HUES6 (cell line): ENCODE data around the gene RASL11A.
"Not testable (repeated sequence)": the region's sequence is repeated elsewhere in the genome, so short reads cannot be mapped to it uniquely, and the experiment has no call there.

Source experiments
- H3K27ac ChIP-seq: 2 replicates; pipeline ENCODE4 v1.7.0; 2013; ENCODE audit warnings: low read depth, mild to moderate bottlenecking, low read length, inconsistent platforms
- H3K27me3 ChIP-seq: 2 replicates; pipeline ENCODE4 v1.6.1; 2013; ENCODE audit warnings: low read length; ENCODE audit not compliant: control insufficient read depth, insufficient read depth
- H3K36me3 ChIP-seq: 2 replicates; pipeline ENCODE4 v1.6.1; 2013; ENCODE audit warnings: low read length; ENCODE audit not compliant: control insufficient read depth, insufficient read depth
- H3K4me1 ChIP-seq: 2 replicates; pipeline ENCODE4 v1.6.1; 2013; ENCODE audit warnings: low read length; ENCODE audit not compliant: control insufficient read depth, insufficient read depth
- H3K4me3 ChIP-seq: 2 replicates; pipeline ENCODE4 v1.5.1; 2013; ENCODE audit warnings: low read depth, low read length
- H3K9ac ChIP-seq: one replicate; pipeline ENCODE4 v1.6.1; 2013; ENCODE audit warnings: mild to moderate bottlenecking, low read length
- H3K9me3 ChIP-seq: 2 replicates; pipeline ENCODE4 v1.6.1; 2013; ENCODE audit warnings: low read depth, low read length; ENCODE audit not compliant: control insufficient read depth, insufficient read depth

Gene RASL11A

GRCh38 chr13:27270594-27271520 lies at the start of gene RASL11A:
Gene RASL11A (plus strand): TSS chr13:27270830. CDS start chr13:27270945, 115 bp downstream.
- Histone ChIP-seq H3K9ac (peak within 1 kb of the TSS; percentile 74), H3K27ac (no peak within 1 kb of the TSS), H3K4me3 (peak within 1 kb of the TSS; percentile 84), H3K36me3 (no peaks in the 10 kb centered on the region), H3K9me3 (no peaks in the 10 kb centered on the region), H3K27me3 (peaks cover 46% of the 10 kb centered on the region), H3K4me1 (0 out of 2 replicates have a peak, but pooled peaks cover 6% of the 10 kb centered on the region)

- not testable (repeated sequence) for H3K9ac ChIP-seq, H3K4me1 ChIP-seq, H3K36me3 ChIP-seq, H3K9me3 ChIP-seq, H3K4me3 ChIP-seq, H3K27ac ChIP-seq
- H3K27me3 ChIP-seq: peaks cover 40% of the 10 kb centered on the region; the same call in 1 of the 2 replicates
These were observed 48.5 kb upstream of the RASL11A start for GRCh38 chr13:27222100-27222499.

- no peaks in the 10 kb centered on the region for H3K36me3 ChIP-seq
- H3K27ac ChIP-seq: no peak overlapping the region
- no peaks in the 10 kb centered on the region for H3K4me1 ChIP-seq
- no peak overlapping the region for H3K4me3 ChIP-seq
- peaks cover 43% of the 10 kb centered on the region; the same call in 1 of the 2 replicates for H3K27me3 ChIP-seq
- no peak overlapping the region for H3K9ac ChIP-seq
- 0 out of 2 replicates have a peak, but pooled peaks cover 8% of the 10 kb centered on the region for H3K9me3 ChIP-seq
These were observed 43.6 kb upstream of the RASL11A start for GRCh38 chr13:27226991-27227390.

GRCh38 chr13:27228131-27228530 lies 42.5 kb upstream of the RASL11A start:
- Histone ChIP-seq H3K4me1 (no peaks in the 10 kb centered on the region), H3K27ac (no peak overlapping the region), H3K9me3 (0 out of 2 replicates have a peak, but pooled peaks cover 8% of the 10 kb centered on the region)

GRCh38 chr13:27229642-27230041 lies 41.0 kb upstream of the RASL11A start:
- H3K4me1 ChIP-seq: no peaks in the 10 kb centered on the region
- H3K27ac ChIP-seq: no peak overlapping the region
- H3K36me3 ChIP-seq: no peaks in the 10 kb centered on the region
- H3K9me3 ChIP-seq: 0 out of 2 replicates have a peak, but pooled peaks cover 8% of the 10 kb centered on the region
- H3K4me3 ChIP-seq: no peak overlapping the region
- H3K9ac ChIP-seq: no peak overlapping the region
- peaks cover 22% of the 10 kb centered on the region; the same call in 1 of the 2 replicates for H3K27me3 ChIP-seq

More at GRCh38 chr13:27228131-27228530, 42.5 kb upstream of the RASL11A start:
- no peak overlapping the region for H3K9ac ChIP-seq
- H3K4me3 ChIP-seq: no peak overlapping the region
- H3K27me3 ChIP-seq: peaks cover 32% of the 10 kb centered on the region; the same call in 1 of the 2 replicates
- no peaks in the 10 kb centered on the region for H3K36me3 ChIP-seq

GRCh38 chr13:27233964-27234363 lies 36.7 kb upstream of the RASL11A start:
- Histone ChIP-seq H3K36me3 (no peaks in the 10 kb centered on the region), H3K27ac (no peak overlapping the region), H3K4me3 (no peak overlapping the region), H3K9me3 (no peaks in the 10 kb centered on the region), H3K27me3 (no peaks in the 10 kb centered on the region), H3K4me1 (no peaks in the 10 kb centered on the region), H3K9ac (no peak overlapping the region)

- no peak overlapping the region for H3K27ac ChIP-seq
- no peaks in the 10 kb centered on the region for H3K36me3 ChIP-seq
- H3K9me3 ChIP-seq: no peaks in the 10 kb centered on the region
- no peaks in the 10 kb centered on the region for H3K4me1 ChIP-seq
- no peak overlapping the region for H3K9ac ChIP-seq
- H3K4me3 ChIP-seq: no peak overlapping the region
- H3K27me3 ChIP-seq: no peaks in the 10 kb centered on the region
These were observed 34.2 kb upstream of the RASL11A start for GRCh38 chr13:27236478-27236877.

- no peak overlapping the region for H3K27ac ChIP-seq
- peaks cover 9% of the 10 kb centered on the region; the same call in 1 of the 2 replicates for H3K4me1 ChIP-seq
- no peaks in the 10 kb centered on the region for H3K27me3 ChIP-seq
- H3K9me3 ChIP-seq: no peaks in the 10 kb centered on the region
- no peak overlapping the region for H3K4me3 ChIP-seq
- 0 out of 2 replicates have a peak, but pooled peaks cover 2% of the 10 kb centered on the region for H3K36me3 ChIP-seq
- no peak overlapping the region for H3K9ac ChIP-seq
These were observed 27.9 kb upstream of the RASL11A start for GRCh38 chr13:27242702-27243101.

GRCh38 chr13:27245610-27246009 lies 25.0 kb upstream of the RASL11A start:
- Histone ChIP-seq H3K9ac (peak overlapping the region; percentile 34), H3K36me3 (0 out of 2 replicates have a peak, but pooled peaks cover 2% of the 10 kb centered on the region), H3K9me3 (no peaks in the 10 kb centered on the region), H3K4me3 (no peak overlapping the region), H3K4me1 (peaks cover 14% of the 10 kb centered on the region), H3K27me3 (no peaks in the 10 kb centered on the region), H3K27ac (no peak overlapping the region)

- Histone ChIP-seq H3K4me1 (peaks cover 24% of the 10 kb centered on the region), H3K9me3 (no peaks in the 10 kb centered on the region)
These were observed 19.8 kb upstream of the RASL11A start for GRCh38 chr13:27250833-27251165.

More at GRCh38 chr13:27250833-27251165, 19.8 kb upstream of the RASL11A start:
- H3K4me3 ChIP-seq: peak overlapping the region; percentile 93
- H3K27me3 ChIP-seq: no peaks in the 10 kb centered on the region
- peak overlapping the region; percentile 98 for H3K27ac ChIP-seq
- peaks cover 37% of the 10 kb centered on the region for H3K36me3 ChIP-seq
- H3K9ac ChIP-seq: peak overlapping the region; percentile 99
